ENCODE measurements around the gene PDZK1IP1. TPM values are rescaled to one million over a fixed set of nuclear protein-coding genes. Genes with fewer than 3 reads are reported as not detected.

The PDZK1IP1 gene
- total and polyA plus RNA-seq, 5 donors from 2014 or later: 0.94 TPM; not detected in 4

DNA sequence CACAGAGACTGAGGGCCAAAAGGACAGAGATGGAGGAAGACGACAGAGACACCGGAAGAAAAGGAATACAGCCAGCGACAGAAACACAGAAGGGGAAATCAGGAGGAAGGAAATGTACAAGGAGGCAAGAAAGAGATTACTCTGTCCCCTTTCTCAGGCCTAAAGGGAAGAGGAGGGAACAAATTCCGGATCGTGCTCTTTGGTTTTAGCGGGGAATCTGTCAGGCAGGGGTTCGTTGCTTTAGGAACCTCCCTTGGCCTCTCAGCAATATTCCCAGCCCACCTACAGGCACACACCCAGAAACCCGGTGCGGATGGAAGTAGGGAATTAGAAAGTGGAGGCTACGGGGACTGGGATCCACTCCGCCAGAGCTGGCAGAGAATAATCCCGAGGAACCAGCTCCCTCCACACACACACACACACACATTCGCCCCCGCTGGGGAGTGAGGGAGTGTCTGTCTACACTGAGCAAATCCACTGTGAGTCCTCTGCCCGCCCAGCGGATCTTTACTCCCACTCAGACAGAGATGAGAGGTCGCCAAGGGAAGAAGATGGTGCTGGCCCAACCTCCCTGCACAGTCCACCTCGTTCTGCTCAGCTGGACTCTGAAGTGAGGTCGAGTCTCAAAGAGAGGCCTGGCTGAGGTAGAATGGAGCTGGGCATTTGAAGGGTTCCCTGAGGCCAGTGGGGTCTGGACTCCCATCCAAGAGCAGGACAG, 36.4 kb upstream of the PDZK1IP1 start:
- Histone ChIP-seq H3K4me1 (ENCODE audit: control insufficient read depth, insufficient read depth, low read length, poor library complexity, severe bottlenecking) (peaks cover 36% of the 10 kb centered on the region), H3K36me3 (ENCODE audit: control insufficient read depth, insufficient read depth, low read length) (no peaks in the 10 kb centered on the region), H3K27me3 (ENCODE audit: control insufficient read depth, insufficient read depth, low read length) (peaks cover 65% of the 10 kb centered on the region), H3K27ac (ENCODE audit: insufficient read depth, low read length, poor library complexity, severe bottlenecking) (no peak overlapping the region), H3K9me3 (ENCODE audit: control insufficient read depth in 2 of 2, low read length in 2 of 2) (no peaks in the 10 kb centered on the region), H3K4me3 (ENCODE audit: low read depth, low read length) (no peak overlapping the region)
- peaks cover 54% of the 10 kb centered on the region for H3K27me3 Mint-ChIP-seq
- ATAC-seq (ENCODE audit: low read depth in 2 of 2) (no peak), DNase-seq (no peak)
- H3K36me3 Mint-ChIP-seq: no peaks in the 10 kb centered on the region
- H3K4me3 Mint-ChIP-seq: peak overlapping the region in 3 of 4 donors; percentile 66 to 78 (median 73)
- H3K27ac Mint-ChIP-seq: no peak overlapping the region
- peaks cover 0 to 29% (median 18%) of the 10 kb centered on the region in 4 donors for H3K4me1 Mint-ChIP-seq
- H3K9me3 Mint-ChIP-seq: peaks cover 0 to 3% (median 0%) of the 10 kb centered on the region in 7 donors

- Mint-ChIP-seq H3K9me3 (peaks cover 0 to 3% (median 0%) of the 10 kb centered on the region in 7 donors), H3K36me3 (no peaks in the 10 kb centered on the region), H3K4me3 (peak overlapping the region in 3 of 4 donors; percentile 66 to 78 (median 73)), H3K27ac (no peak overlapping the region), H3K4me1 (peaks cover 0 to 22% (median 16%) of the 10 kb centered on the region in 4 donors), H3K27me3 (peaks cover 55% of the 10 kb centered on the region)
- peaks cover 63% of the 10 kb centered on the region for H3K27me3 ChIP-seq (ENCODE audit: control insufficient read depth, insufficient read depth, low read length)
- ATAC-seq (ENCODE audit: low read depth in 2 of 2): no peak
- no peaks in the 10 kb centered on the region for H3K36me3 ChIP-seq (ENCODE audit: control insufficient read depth, insufficient read depth, low read length)
- peaks cover 29% of the 10 kb centered on the region for H3K4me1 ChIP-seq (ENCODE audit: control insufficient read depth, insufficient read depth, low read length, poor library complexity, severe bottlenecking)
- H3K27ac ChIP-seq (ENCODE audit: insufficient read depth, low read length, poor library complexity, severe bottlenecking): no peak overlapping the region
- no peak for DNase-seq
- H3K9me3 ChIP-seq (ENCODE audit: control insufficient read depth in 2 of 2, low read length in 2 of 2): no peaks in the 10 kb centered on the region
- H3K4me3 ChIP-seq (ENCODE audit: low read depth, low read length): no peak overlapping the region
Observed at GRCh38 chr1:47225430-47226100, 35.7 kb upstream of the PDZK1IP1 start.

DNA sequence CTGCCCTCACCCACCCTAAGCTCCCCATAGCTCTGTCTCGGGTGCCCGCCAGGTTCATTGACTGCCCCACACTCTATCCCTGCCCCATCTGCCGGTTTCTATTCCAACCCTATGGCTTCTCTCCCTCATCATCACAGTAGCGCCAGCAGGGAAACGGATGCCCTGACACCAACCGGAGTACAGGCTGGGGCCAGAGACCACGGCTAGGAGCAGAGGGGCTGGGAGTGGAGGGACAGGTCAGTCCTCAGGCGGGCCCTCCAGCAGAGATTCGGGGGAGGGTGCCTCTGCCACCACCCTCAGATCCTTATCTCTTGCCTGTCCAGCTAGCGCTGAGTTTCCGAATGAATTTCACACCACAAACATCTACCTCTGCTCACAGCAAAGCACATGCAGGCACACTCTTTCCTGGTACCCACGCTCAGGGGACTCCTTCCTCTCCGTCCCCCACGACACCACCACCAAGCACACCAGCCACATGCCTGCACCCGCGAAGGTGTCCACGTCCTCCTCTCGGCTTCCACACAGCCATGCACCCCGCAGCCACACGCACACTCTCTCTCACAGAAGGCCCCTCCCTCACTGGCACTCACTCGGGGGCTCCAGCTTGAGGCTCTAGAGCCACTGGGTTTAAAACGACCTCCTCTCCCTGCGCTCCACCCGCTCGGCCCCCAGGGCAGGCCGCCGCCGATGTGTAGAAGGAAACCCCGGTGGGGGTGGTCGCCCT, 35.0 kb upstream of the PDZK1IP1 start:
- Mint-ChIP-seq H3K9me3 (peaks cover 0 to 2% (median 0%) of the 10 kb centered on the region in 7 donors), H3K4me1 (peaks cover 0 to 15% (median 10%) of the 10 kb centered on the region in 4 donors), H3K4me3 (no peak overlapping the region), H3K27me3 (peaks cover 48% of the 10 kb centered on the region), H3K36me3 (no peaks in the 10 kb centered on the region), H3K27ac (no peak overlapping the region)
- DNase-seq (no peak), ATAC-seq (ENCODE audit: low read depth in 2 of 2) (no peak)
- H3K4me1 ChIP-seq (ENCODE audit: control insufficient read depth, insufficient read depth, low read length, poor library complexity, severe bottlenecking): peaks cover 22% of the 10 kb centered on the region
- no peak overlapping the region for H3K4me3 ChIP-seq (ENCODE audit: low read depth, low read length)
- peaks cover 56% of the 10 kb centered on the region for H3K27me3 ChIP-seq (ENCODE audit: control insufficient read depth, insufficient read depth, low read length)
- H3K9me3 ChIP-seq (ENCODE audit: control insufficient read depth in 2 of 2, low read length in 2 of 2): no peaks in the 10 kb centered on the region
- H3K36me3 ChIP-seq (ENCODE audit: control insufficient read depth, insufficient read depth, low read length): no peaks in the 10 kb centered on the region
- H3K27ac ChIP-seq (ENCODE audit: insufficient read depth, low read length, poor library complexity, severe bottlenecking): no peak overlapping the region

- Mint-ChIP-seq H3K36me3 (no peaks in the 10 kb centered on the region), H3K27ac (no peak overlapping the region), H3K9me3 (peaks cover 0 to 2% (median 0%) of the 10 kb centered on the region in 7 donors), H3K4me3 (no peak overlapping the region), H3K4me1 (peaks cover 0 to 10% (median 6%) of the 10 kb centered on the region in 4 donors), H3K27me3 (peaks cover 40% of the 10 kb centered on the region)
- no peaks in the 10 kb centered on the region for H3K36me3 ChIP-seq (ENCODE audit: control insufficient read depth, insufficient read depth, low read length)
- no peak for DNase-seq
- H3K9me3 ChIP-seq (ENCODE audit: control insufficient read depth in 2 of 2, low read length in 2 of 2): no peaks in the 10 kb centered on the region
- no peak overlapping the region for H3K4me3 ChIP-seq (ENCODE audit: low read depth, low read length)
- H3K27ac ChIP-seq (ENCODE audit: insufficient read depth, low read length, poor library complexity, severe bottlenecking): no peak overlapping the region
- H3K27me3 ChIP-seq (ENCODE audit: control insufficient read depth, insufficient read depth, low read length): peaks cover 55% of the 10 kb centered on the region
- no peak for ATAC-seq (ENCODE audit: low read depth in 2 of 2)
- peaks cover 15% of the 10 kb centered on the region for H3K4me1 ChIP-seq (ENCODE audit: control insufficient read depth, insufficient read depth, low read length, poor library complexity, severe bottlenecking)
Observed at GRCh38 chr1:47223921-47224675, 34.3 kb upstream of the PDZK1IP1 start.

GRCh38 chr1:47223174-47223920, 33.5 kb upstream of the PDZK1IP1 start:
- Histone ChIP-seq H3K36me3 (ENCODE audit: control insufficient read depth, insufficient read depth, low read length) (no peaks in the 10 kb centered on the region), H3K9me3 (ENCODE audit: control insufficient read depth in 2 of 2, low read length in 2 of 2) (no peaks in the 10 kb centered on the region)

DNA sequence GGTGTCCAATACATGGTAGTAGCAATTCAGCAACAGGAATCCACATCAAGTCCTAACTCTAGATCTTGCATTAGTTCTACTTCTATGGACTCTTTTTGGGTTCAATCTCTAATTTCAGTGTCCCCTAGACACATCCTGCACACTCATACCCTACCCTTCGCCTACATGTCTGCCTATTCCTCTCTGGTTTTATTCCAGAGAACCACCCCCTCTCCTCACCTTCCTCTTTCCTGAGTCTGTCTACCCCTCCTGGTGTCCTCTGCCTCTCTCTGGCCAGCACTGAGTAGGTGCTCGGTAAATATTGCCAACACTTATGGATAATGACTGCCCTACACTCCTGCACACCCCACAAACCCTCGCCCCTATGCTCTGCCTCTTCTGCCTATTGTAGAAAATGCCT, 32.6 kb upstream of the PDZK1IP1 start:
- no peak for DNase-seq
- Histone ChIP-seq H3K9me3 (ENCODE audit: control insufficient read depth in 2 of 2, low read length in 2 of 2) (no peaks in the 10 kb centered on the region), H3K27ac (ENCODE audit: insufficient read depth, low read length, poor library complexity, severe bottlenecking) (no peak overlapping the region), H3K36me3 (ENCODE audit: control insufficient read depth, insufficient read depth, low read length) (no peaks in the 10 kb centered on the region), H3K4me3 (ENCODE audit: low read depth, low read length) (no peak overlapping the region), H3K4me1 (ENCODE audit: control insufficient read depth, insufficient read depth, low read length, poor library complexity, severe bottlenecking) (peaks cover 14% of the 10 kb centered on the region), H3K27me3 (ENCODE audit: control insufficient read depth, insufficient read depth, low read length) (peaks cover 41% of the 10 kb centered on the region)
- H3K4me1 Mint-ChIP-seq: peaks cover 0 to 6% (median 5%) of the 10 kb centered on the region in 4 donors
- H3K27ac Mint-ChIP-seq: no peak overlapping the region
- H3K36me3 Mint-ChIP-seq: no peaks in the 10 kb centered on the region
- peaks cover 32% of the 10 kb centered on the region for H3K27me3 Mint-ChIP-seq
- ATAC-seq (ENCODE audit: low read depth in 2 of 2): no peak
- H3K9me3 Mint-ChIP-seq: no peaks in the 10 kb centered on the region
- no peak overlapping the region for H3K4me3 Mint-ChIP-seq

More at GRCh38 chr1:47223174-47223920, 33.5 kb upstream of the PDZK1IP1 start:
- Mint-ChIP-seq H3K36me3 (no peaks in the 10 kb centered on the region), H3K4me3 (no peak overlapping the region), H3K27ac (no peak overlapping the region), H3K4me1 (peaks cover 0 to 10% (median 5%) of the 10 kb centered on the region in 4 donors), H3K9me3 (peaks cover 0 to 2% (median 0%) of the 10 kb centered on the region in 7 donors), H3K27me3 (peaks cover 33% of the 10 kb centered on the region)
- Histone ChIP-seq H3K4me1 (ENCODE audit: control insufficient read depth, insufficient read depth, low read length, poor library complexity, severe bottlenecking) (peaks cover 14% of the 10 kb centered on the region), H3K27ac (ENCODE audit: insufficient read depth, low read length, poor library complexity, severe bottlenecking) (no peak overlapping the region), H3K27me3 (ENCODE audit: control insufficient read depth, insufficient read depth, low read length) (peaks cover 49% of the 10 kb centered on the region), H3K4me3 (ENCODE audit: low read depth, low read length) (no peak overlapping the region)
- no peak for DNase-seq
- ATAC-seq (ENCODE audit: low read depth in 2 of 2): no peak

Measured in CD4-positive, CD25-positive, alpha-beta regulatory T cell (primary cell).